GM18858 (cell line): ENCODE results near the gene ACBD5.

Source experiments
- ATAC-seq: cut with Tn5 transposase; IDR thresholded peaks from one replicate; pipeline ENCODE4 v1.9.1; 2021; ENCODE audit not compliant: unreplicated experiment

The ACBD5 gene

GRCh38 chr10:27153329-27153728, 87.3 kb downstream of the ACBD5 start:
- no peak for ATAC-seq

DNA sequence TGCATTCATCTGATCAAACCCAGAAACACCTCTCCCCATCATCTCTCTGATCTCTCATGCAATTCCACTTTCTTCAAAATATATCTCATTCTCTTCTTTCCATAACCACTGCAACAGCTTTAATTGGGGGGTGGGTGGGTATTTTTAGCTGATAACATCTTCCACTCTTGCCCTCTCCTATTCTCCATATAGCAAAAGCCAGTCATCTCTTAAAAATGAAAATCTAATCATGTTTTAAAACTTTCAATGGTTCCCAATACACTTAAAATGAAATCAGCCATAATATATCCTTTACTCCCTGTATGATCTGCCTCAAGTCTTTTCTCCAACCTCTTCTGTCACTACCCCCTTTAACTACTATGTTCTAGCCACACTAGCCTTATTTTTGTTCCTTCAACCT, 87.9 kb downstream of the ACBD5 start:
- ATAC-seq = no peak

- no peak for ATAC-seq
Measured at GRCh38 chr10:27150261-27150660, 90.3 kb downstream of the ACBD5 start.

- no peak for ATAC-seq
Measured at GRCh38 chr10:27147701-27148100, 92.9 kb downstream of the ACBD5 start.

GRCh38 chr10:27145937-27146336, 94.7 kb downstream of the ACBD5 start:
- ATAC-seq = no peak
